NCI-H1105 (cell line): Measurements from ENCODE around the gene TLX1.

Experiments
- DNase-seq: peaks from one replicate; lab custom pipeline; 2025; lab: John Stamatoyannopoulos, UW

The TLX1 gene

DNA sequence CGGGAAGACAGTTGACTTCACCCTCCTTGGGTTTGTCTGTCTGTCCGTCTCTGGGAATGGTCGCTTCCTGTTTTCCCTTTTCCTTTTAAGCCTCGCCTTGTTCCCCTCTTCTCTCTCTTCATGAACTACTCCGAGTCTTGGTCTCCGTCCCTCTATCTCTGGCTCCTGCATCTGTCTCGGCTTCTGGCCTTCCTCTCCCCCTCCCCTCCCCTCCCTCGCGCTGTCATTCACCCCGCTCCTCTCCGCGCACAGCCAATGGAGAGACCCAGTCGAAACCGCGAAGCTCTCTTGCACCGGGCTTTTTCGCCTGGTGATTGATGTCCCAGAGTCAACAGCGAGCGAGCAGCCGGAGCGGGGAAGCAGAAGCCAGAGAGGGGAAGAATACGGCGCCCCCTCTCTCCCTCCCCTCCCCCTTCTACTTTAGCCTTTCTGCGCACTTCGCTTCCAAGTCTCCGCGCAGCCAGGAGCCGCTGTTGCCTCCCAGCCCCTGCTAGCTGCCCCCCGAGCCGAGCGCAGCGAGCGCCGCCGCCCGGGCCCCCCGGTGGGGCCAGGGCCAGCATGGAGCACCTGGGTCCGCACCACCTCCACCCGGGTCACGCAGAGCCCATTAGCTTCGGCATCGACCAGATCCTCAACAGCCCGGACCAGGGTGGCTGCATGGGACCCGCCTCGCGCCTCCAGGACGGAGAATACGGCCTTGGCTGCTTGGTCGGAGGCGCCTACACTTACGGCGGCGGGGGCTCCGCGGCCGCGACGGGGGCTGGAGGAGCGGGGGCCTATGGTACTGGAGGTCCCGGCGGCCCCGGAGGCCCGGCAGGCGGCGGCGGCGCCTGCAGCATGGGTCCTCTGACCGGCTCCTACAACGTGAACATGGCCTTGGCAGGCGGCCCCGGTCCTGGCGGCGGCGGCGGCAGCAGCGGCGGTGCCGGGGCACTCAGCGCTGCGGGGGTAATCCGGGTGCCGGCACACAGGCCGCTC, at the start of gene TLX1:
Gene TLX1, plus strand, starts transcription at position 317 of the 978 bp plus-strand sequence. Its CDS starts 242 bp downstream, at position 559.
- peak; percentile 42 for DNase-seq

DNA sequence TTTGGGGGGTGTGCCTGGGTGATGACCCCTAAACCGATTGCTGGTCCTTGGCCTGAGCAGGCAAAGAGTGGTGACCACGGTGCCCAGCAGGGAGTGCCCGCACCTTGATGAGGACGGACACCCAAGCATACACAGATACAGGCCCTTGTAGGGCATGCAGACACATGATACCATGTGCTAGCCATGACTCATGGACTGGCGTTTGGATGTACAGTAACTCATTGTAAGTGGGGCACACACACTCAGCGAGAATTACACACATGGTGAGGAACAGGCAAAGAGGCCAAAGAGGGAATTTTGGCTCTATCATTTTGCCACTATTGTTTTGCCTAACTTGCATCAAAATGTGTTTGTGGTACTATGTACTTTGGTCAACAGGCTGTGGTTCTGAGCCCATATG, 45.3 kb upstream of the TLX1 start:
- DNase-seq: no peak

- DNase-seq: no peak
Observed at GRCh38 chr10:101087376-101087775, 43.7 kb upstream of the TLX1 start.

DNA sequence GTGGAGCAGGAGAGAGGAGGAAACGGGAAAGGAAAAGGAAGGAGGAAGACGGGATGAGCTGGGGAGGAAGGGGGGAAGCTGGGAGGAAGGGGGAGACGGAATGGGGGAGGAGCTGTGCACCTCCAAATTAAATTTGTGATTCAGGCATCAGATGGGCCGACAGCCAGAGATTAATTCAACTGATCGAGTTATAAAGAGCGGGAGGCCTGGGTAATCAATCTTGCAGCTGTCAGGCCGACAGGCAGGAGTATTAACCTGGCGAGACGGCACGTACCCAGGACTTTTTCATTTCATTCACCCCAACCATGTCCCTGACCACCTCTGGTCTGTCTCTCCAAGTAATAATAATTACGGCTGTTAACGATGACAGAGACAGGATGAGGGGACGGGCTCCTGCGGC, 43.1 kb upstream of the TLX1 start:
- no peak for DNase-seq

DNA sequence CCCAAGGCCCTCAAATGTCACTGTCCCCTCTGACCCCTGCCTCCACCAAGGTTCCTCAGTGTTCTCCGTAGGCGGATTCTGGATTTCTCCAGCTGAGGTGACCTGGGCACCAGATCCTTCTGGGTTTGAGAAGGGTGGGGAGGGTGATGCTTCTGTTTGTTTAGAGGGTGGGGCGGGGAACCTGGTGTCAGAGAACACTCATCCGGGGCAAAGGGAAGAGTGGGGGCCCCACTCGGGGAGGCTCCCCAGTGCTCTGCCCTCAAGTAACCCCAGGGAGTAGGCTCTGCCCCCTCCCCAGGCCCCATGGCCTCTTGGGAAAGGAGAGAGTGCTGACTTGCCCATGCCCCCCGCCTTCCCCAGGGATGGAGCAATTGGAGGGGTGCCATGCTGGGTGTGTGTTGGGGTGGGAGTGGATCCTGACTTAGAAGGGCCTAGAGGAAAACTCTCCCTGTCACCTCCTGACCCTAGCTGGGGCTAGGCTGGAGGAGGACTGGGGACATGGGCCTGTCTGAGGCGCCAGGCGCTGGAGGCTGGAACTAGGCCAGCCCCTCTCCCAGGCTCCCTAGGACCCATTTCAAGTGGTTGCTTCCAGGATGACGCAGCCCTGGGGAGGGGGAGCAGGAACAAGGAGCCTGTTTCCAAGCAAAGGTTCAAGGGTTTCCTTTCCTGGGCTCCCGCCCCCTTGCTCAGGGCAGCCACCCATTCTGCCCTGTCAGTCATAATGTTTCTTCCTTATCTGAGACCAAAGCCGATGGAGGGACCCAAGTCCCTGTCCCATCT, 41.4 kb upstream of the TLX1 start:
- DNase-seq: no peak

- no peak for DNase-seq
Observed at GRCh38 chr10:101090597-101090996, 40.5 kb upstream of the TLX1 start.

- peak; percentile 9 for DNase-seq
Observed at GRCh38 chr10:101091546-101092290, 39.4 kb upstream of the TLX1 start.

GRCh38 chr10:101092881-101093354, 38.2 kb upstream of the TLX1 start:
- no peak for DNase-seq

DNA sequence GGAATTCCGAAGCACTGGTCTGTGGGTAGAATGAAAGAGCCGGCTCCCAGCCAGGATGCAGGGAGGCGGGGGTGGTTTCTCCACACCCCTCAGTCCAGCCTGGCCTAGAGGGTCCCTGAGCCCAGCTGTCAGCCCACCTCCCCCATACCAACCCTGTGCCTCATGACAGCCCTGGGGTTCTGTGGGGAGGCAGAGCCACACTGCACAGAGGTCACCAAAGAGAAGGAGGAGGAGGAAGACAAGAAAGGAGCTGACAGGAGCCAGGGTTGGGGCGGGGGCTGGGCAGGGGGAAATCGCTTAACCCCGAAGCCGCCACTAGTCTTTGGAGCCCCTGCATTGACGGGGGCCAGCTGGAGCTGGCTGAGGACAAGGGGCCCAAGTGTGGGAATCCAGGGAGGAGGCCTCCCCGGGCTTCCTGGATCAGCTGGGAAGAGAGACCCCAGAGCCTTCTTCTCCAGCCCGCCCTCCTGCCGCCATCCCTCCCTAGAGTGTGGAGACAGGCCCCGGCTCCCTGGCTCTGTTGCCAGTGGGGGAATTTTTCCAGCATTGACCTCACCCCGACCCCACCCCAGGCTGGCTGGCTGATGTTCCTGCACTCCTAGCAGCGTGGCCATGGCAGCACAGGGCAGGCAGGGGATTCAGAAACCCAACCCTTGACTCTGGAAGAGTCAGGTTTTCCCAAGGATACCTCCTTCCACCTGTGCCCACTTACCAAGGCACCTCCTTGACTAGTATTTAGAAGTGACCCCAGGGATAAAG, 36.8 kb upstream of the TLX1 start:
- DNase-seq: no peak

DNA sequence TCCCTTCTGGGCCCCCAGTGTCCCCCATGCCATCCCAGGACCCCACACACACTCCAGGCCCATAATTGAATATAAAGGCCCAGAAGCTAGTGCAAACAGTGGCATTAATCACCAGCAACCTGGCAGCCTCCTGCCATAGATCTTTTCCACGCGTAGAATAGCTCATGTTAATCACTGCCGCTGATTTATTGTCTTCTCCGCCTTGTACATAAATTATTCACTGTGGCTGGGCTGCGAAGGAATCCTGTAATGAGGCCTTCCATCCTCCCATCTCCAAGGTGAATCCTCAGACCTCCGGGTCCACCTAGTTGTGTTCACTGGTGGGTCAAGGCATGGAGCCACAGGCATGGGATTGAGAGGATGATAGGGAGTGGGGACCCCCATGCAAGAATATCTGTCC, 36.1 kb upstream of the TLX1 start:
- no peak for DNase-seq

DNA sequence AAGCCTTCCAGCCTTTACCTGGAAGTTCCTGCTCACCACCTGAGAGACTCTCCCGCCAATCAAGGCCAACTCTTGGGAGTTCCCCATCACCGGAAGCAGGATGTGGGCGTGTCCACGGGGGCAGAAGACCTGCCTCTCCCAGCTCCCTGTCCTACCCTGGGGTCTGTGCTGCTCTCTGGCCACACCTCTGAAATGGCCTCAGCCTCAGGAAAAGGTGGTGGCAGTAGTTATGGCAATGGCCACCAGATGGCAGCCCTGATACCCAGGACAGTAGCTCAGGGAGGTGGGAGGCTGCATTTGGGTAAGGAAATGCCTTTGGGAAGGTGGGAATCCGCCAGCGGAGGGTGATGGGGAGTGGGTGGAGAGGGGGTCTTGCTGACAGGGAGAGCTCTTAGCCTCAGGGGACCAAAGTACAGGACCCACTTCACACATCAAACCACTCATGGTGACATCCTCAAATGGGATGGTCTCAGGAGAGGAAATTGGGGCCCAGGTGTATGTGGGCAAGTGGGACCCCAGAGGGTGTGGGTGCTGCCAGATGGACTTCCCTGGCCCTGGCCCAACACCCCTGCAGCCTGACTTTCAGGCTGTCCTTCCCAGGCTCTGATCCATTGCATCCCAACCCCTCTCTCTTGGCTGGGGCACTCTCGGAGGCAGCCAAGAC, 35.4 kb upstream of the TLX1 start:
- peak; percentile 13 for DNase-seq

DNA sequence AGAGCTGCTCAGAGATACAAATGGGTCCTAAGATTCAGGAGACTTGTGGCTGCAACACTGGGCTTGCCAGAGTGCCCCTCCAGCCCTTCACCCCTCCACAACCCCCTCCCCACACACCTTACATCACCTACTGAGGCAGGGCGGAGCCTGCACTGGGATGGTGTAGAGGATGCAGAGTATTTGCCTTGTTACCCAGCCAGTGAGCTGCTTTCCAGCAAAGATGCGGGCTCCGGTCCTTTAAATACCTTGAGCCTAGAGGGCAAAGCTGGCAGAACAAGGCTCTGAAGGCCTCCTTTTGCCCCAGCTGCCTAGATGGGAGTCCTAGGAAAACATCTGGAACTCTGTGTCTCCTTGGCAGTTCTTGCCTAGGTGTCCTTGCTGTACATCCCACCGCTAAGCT, 34.7 kb upstream of the TLX1 start:
- DNase-seq: no peak

DNA sequence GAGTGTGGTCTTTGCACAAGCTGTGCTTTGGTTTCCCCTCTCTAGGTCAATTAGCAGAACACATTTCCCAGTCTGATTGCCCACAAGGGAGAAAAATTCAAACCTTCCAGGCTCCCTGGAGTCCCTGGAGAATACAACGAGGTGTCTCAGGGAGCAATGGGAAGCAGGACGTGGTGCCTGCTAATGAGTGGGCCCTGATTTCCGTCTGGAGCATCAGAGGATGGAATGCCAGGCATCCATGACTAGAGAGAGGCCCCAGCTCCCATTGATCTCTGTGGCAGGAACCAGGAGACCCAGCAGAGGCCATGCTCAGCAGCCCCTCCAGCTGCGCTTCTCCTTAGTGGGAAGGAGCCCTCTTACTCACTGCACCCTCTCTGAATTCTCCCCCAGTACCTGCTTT, 33.2 kb upstream of the TLX1 start:
- DNase-seq: no peak

GRCh38 chr10:101099901-101100300, 31.2 kb upstream of the TLX1 start:
- DNase-seq: no peak

DNA sequence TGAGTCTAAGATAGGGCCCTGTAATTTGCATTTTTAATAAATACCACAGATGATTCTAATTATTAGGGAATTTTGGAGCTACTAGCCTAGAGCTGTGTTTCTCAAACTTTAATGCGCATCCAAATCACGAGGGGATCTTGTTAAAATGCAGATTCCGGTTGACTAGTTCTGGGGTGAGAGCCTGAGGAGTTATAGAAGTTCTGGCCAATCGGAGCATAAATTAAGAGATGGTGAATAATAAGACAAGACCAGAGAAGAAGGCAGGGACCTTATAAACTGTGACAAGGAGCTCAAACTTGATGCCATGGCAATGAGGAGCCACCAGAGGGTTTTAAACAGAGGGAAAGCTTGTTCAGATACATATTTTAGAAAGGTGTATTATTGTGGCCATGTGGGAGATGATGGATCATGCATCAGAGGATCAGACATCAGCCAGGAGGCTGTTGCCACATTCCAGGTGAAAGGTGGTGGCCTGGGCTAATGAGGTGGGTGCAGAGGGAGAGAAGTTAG, 29.7 kb upstream of the TLX1 start:
- DNase-seq: no peak

DNA sequence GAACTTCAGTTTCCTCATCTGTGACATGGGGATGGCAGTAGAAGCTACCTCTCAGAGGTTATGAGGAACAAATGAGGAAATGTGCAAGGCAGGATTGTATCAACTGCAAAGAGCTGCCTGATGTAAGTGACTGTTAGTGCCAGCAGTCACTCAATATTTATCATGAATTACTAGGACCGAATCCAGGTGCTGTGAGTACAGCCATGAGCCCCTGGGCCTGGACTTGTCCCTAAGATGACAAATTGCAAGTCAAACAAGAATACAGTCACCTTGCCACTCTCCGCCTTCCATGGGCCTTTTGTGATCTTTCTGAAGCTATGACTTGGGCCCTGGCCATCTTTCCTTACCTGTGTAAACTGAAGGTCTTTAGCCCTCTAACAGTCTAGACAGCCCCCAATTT, 27.7 kb upstream of the TLX1 start:
- no peak for DNase-seq

DNA sequence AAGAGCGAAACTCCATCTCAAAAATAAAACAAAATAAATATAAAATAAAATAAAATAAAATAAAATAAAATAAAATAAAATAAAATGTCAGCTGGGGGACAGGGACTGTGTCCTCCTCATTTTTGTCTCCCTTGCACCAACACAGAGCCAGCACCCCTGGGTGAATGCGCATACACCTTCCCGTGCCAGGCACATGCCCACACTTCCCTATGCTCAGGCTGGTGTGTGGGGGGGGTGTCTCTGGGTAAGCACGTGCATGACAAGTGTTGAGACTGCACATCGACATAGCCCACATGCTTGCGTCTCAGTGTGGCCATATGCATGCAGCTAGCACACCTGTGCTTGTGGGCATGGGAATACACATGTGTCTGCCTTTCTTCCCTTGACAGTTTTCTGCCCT, 24.7 kb upstream of the TLX1 start:
- no peak for DNase-seq

DNA sequence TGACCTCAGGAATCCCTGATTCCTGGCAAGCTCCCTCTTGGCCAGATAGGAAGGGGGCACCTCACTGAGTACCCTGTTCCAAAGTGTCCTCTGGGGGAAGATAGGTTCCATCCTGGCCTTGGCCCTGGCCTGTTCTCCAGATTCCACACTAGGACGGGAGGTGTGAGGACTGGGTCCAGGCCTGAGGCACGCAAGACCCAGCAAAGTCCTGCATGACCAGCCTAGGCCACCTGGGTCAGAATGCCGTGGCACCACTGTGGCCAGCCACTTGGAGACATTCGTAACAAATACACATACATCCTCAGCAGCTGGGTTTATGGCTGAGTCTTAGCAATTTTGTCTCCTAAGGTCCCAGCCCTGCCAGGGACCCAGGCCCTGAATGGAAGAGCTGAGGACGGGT, 23.3 kb upstream of the TLX1 start:
- no peak for DNase-seq

GRCh38 chr10:101110856-101111523, 20.1 kb upstream of the TLX1 start:
- no peak for DNase-seq

DNA sequence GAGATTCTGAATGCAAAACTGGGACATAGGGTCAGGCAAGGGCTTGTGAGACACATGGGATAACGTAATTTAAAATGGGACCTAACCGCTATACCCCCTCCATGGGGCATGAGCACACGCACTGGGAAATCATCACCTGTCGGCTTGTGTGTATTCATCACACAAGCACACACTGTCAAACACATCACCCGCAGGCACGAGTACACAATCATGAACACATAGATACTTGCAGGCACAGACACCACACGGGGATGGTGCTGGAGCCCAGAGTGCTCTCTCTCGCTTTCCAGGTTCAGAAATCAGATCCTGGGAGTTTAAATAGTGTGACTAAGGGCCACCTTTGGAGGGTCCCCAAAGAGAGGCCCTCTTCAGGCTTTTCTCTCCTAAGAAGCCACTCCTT, 19.6 kb upstream of the TLX1 start:
- DNase-seq: no peak
